Astrocyte (in vitro differentiated cells and primary cell): ENCODE data around the gene TARM1.

Experiments used
- CTCF ChIP-seq: IDR thresholded peaks from 2 replicates; pipeline ENCODE4 v1.5.1; 2011; ENCODE audit warnings: low read depth, mild to moderate bottlenecking, inconsistent platforms, low read length, moderate library complexity; ENCODE audit not compliant: insufficient read depth
- EZH2 ChIP-seq: IDR thresholded peaks from 2 replicates; pipeline ENCODE4 v1.6.1; 2012; ENCODE audit warnings: mild to moderate bottlenecking, low read length, inconsistent platforms; ENCODE audit not compliant: insufficient read depth

- no peak for TF ChIP-seq CTCF
- no peak for TF ChIP-seq EZH2
Observed at GRCh38 chr19:54062643-54063042, 18.5 kb downstream of the TARM1 start.
